ENCODE results near the gene UBR4.

The UBR4 gene

GRCh38 chr1:19046972-19047731 lies 162.9 kb downstream of the UBR4 start:
- no peak for DNase-seq

DNA sequence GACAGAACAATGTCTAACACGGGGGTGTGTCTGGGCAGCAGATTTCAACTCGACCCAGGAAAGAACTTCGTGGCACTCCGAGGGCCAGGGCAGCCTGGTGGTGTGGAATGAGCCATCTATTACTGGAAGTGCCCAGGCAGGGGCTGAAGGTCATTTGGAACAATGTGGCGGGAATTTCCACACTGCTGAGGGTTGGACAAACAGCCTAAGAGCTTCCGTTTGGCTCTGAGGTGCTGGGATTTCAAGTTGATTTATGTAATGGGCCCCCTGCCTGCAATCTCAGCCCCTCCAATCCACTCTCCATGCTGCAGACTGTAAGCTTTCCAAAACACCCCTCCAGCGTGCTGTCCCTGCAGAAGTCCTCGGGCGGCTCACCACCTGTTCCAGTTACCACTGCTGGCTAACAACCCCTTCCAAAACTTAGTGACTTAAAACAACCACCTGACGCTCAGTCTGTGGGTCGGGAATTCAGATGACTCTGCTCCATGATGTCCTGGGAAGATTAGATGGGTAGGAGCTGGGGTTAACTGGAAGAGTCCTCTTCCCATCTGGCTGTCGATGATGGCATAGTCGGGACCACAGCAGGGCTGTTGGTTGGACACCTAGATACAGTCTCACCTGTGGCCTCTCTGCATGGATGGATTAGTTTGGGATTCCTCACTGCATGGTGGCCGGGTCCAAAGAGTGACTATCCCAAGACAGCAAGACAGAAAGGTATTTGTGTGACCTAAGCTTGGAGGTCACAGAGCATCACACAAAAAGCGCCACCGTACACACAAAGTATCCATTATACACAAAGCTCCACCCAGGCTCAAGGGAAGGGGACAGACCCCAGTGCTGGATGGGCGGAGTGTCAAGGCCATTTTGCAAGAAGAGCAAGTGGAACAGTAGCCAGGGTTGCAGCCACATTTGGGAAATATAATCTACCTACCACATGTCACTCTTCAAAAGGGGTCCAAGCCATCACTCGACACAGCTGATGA lies 163.9 kb downstream of the UBR4 start:
- no peak for DNase-seq

DNA sequence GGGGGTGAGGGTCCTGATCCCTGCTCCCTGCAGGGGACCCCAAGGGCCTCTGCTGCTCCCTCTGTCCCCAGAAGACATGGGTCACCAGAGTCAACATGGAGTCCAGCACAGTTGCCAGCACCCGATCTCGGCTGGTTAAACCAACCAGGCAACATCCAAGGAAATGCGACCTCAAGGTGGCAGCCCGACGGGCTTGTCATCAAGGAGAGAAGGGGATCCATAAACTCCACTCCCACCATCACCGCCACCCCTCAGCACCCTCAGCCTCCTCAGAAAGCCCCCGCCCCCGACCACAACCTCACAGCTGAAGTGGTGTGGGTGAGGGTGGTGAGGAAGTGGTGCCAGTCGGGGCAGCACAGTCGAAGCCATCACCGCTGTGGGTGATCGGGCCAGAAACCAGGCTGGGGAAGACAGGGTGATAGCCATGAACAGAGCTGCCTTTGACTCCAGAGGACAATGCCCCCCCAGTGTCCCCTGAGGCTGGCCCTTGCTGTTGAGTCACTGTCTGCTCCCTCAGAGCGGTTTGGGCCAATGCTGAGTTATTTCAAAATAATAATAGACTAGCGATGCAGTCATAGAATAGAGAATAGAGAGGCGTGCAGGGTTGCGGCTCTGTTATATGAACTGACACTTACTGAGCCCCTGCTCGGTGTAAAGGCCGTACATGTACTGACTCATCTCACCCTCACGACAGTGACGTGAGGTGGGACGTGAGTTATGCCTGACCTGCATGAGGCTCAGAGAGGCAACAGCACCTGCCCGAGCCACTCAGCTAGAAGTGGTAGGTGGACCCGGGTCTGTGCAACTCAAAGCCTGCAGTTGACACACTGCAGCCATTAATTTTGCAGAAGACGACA lies 164.9 kb downstream of the UBR4 start:
- DNase-seq = no peak

GRCh38 chr1:19044471-19044870 lies 165.6 kb downstream of the UBR4 start:
- DNase-seq = no peak

- no peak for DNase-seq
Measured at GRCh38 chr1:19043579-19044443, 166.3 kb downstream of the UBR4 start.

DNA sequence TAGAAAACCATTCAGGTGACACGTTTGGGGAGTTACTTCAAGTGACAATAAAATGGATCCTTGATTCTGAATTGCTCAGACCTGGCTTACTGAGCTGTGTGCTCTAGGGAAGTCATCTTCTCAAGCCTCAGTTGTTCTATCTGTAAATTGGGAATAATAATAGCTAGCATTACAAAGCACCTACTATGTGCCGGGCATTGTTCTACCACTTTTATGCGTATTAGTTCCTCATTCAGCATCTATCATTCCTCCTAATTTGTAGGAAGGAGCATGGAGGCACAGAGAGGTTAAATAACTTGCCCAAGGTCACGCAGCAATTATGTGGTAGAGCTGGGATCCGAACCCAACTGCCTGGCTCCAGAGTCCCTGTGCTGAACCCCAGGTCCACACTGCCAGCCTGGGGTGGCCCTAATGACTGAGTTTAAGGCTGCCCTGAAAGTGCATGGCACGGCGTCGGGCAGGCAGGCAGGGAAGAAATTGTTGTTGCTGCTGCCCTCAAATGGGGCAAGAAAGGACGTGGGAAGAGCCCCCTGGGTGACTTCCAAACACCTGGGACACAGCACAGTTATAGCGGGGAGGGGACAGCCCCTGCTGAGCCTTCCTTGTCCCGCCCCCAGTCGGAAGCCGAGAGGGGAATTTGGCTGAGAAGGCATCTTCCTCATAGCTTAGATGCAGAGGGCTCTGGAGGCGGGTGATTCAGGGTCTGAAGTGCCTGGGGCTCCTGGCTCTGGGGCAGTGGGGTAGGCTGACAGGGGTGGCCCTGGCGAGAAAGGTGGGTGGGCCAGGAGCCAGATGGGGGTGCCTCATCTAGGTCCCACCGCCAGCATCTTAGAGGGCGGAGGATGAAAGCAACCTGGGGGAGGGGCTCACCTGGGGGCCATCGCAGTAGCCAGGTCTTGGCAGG lies 167.1 kb downstream of the UBR4 start:
- no peak for DNase-seq

GRCh38 chr1:19040010-19040680 lies 169.9 kb downstream of the UBR4 start:
- DNase-seq = no peak

DNA sequence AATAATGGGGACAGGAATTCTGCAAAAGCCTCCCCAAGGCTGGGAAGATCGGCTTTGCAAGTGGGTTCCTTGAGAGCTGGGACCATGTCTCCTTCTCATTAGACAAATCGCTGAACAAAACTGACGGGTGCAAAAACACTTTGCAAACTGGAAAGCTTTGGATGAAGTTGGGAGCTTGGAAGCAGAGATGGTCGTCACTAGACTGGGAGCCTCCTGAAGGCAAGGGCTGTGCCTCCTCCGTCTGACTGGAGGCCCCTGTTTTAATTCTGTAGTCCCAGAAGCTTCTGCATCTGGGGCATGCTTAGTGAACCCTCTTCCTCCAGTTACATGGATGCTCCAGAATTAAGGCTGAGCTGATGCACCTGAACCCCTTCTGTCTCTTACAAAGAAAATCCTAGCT lies 171.3 kb downstream of the UBR4 start:
- no peak for DNase-seq

GRCh38 chr1:19038096-19038495 lies 172.0 kb downstream of the UBR4 start:
- DNase-seq = no peak

GRCh38 chr1:19037659-19038058 lies 172.4 kb downstream of the UBR4 start:
- DNase-seq = no peak

DNA sequence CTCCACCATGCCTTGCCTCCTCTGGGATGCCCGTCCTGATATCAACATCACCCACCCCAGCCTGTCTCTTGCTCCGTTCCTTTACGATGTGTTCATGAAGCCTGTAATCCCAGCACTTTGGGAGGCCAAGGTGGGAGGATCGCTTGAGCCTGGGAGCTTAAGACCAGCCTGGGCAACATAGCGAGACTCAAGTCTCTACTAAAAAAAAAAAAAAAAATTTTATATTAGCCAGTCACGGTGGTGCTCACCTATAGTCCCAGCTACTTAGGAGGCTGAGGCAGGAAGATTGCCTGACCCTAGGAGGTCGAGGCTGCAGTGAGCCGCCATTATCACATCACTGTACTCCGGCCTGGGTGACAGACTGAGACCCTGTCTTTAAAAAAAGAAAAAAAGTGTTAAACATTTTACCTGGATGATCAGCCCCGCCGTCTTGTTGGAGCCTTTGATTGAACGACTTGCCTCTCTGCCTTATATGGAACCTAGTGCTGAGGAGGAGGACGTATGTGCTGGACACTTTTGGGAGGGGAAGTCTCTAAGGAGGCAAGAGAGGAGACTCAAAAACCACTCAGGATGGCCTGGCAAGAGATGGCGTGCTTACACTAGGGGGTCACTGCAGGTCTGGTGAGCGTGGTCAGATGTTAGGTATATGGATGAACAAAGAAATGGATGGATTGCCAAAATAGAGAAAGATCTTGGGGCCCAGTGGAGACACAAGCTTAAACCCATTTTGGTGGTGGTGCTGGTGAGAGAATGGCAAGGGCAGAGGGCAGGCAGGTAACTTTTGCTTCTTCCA lies 173.1 kb downstream of the UBR4 start:
- DNase-seq = no peak

DNA sequence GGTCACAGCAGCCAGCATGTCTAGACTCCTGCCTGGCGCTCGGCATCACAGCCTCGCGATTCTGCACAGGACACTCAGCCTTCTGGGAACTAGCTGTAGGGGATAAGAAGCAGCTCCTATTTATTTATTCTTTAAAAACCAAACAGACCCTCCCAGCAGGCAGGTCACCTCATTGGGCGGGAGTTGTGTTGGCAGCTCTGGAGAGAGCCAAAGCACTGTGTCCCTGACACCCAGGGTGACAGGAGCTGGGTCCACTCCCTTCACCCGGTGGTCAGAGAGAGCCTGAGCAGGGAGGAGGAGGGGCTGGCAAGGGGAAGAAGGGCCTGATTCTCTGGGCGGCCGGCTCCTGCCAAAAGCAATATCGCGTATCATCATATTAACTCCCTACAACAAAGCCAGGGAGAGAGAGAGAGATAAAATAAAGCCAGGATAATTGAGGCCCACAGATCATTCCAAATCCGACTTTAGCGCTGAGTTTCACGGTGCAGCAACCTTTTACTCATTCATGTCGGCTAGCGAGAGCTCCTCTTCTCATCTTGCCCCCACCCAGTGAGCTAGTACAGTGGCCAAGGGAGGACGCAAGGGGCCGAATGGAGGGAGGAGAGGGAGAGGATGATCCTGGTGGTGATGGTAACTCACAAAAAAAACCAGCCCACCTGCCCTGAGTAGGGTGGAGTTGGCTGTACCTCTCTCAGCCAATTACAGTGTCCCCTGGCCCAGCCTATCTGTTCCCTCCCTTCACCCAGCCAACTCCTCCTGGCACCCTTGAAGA lies 173.8 kb downstream of the UBR4 start:
- DNase-seq = no peak

GRCh38 chr1:19035377-19036040 lies 174.6 kb downstream of the UBR4 start:
- DNase-seq = no peak

DNA sequence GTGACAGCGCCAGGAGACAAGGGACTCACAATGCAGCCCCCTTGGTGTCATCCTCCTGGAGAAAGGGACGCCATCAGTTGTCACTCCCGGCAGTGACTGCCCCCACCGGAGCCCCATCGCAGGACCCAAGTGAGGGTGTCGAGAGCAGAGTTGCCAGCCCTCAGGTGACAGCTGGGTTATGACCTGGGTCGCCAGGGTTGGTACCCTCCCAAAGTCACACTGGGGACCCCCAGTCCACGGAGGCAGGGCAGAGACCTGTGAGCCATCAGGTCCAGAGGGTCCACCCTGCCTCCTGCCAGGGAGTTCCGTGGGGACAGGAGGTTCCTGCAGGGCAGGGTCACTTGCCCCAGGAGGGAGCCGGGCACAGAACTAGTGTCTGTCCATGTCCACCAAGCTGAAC lies 175.3 kb downstream of the UBR4 start:
- DNase-seq = no peak

- no peak for DNase-seq
Measured at GRCh38 chr1:19033926-19034680, 176.0 kb downstream of the UBR4 start.

- DNase-seq = no peak
Measured at GRCh38 chr1:19033515-19033839, 176.6 kb downstream of the UBR4 start.

GRCh38 chr1:19032701-19033514 lies 177.2 kb downstream of the UBR4 start:
- DNase-seq = no peak

All from NCI-H1436 treated with DMSO at 0.1 percent for 48 hours (cell line).